HFFc6 (cell line): ENCODE data around the gene SLIT3. TPM values are rescaled to one million over a fixed set of nuclear protein-coding genes. Genes with fewer than 3 reads are reported as not detected.

Experiments used
- DNase-seq: peaks from one replicate; pipeline ENCODE4 v3.0.0-alpha.2; 2018
- H3K27ac Mint-ChIP-seq: 2 replicates; pipeline ENCODE4 v1.8.0; 2020; ENCODE audit warnings: mild to moderate bottlenecking, mixed read lengths
- H3K27me3 Mint-ChIP-seq: 2 replicates; pipeline ENCODE4 v1.8.0; 2021; ENCODE audit warnings: mild to moderate bottlenecking, moderate library complexity, mixed read lengths; ENCODE audit not compliant: insufficient read depth
- H3K36me3 Mint-ChIP-seq: 2 replicates; pipeline ENCODE4 v1.8.0; 2021; ENCODE audit warnings: low read depth, mixed read lengths
- H3K4me1 Mint-ChIP-seq: 2 replicates; pipeline ENCODE4 v1.8.0; 2020; ENCODE audit warnings: low read depth, mixed read lengths
- H3K4me3 Mint-ChIP-seq: 2 replicates; pipeline ENCODE4 v1.8.0; 2020; ENCODE audit warnings: mild to moderate bottlenecking, moderate library complexity, mixed read lengths
- H3K9me3 Mint-ChIP-seq: 2 replicates; pipeline ENCODE4 v1.8.0; 2020; ENCODE audit warnings: mild to moderate bottlenecking, mixed read lengths
- total RNA-seq, 6 experiments: library from RNA; stranded (reverse); fragmentation: NEBNext Ultra II Directional; extraction: Animal tissue kit (Norgen Biotek cat#: 25700); gene quantifications; 2 replicates in 1 of 6; 3 replicates in 5 of 6; pipeline ENCODE4 v1.2.3, GENCODE V29; 2021
- TF ChIP-seq, protein P1 (sequence below): fragments of 200-600 bp; sonication (generic); IDR thresholded peaks from 2 replicates; pipeline ENCODE4 v1.5.0; 2021; ENCODE audit warnings: antibody characterized with exemption, mild to moderate bottlenecking

SLIT3 gene
- total RNA-seq, 6 experiments from 2014 or later, result 4.2 to 8.3 (median 7.1) TPM

DNA sequence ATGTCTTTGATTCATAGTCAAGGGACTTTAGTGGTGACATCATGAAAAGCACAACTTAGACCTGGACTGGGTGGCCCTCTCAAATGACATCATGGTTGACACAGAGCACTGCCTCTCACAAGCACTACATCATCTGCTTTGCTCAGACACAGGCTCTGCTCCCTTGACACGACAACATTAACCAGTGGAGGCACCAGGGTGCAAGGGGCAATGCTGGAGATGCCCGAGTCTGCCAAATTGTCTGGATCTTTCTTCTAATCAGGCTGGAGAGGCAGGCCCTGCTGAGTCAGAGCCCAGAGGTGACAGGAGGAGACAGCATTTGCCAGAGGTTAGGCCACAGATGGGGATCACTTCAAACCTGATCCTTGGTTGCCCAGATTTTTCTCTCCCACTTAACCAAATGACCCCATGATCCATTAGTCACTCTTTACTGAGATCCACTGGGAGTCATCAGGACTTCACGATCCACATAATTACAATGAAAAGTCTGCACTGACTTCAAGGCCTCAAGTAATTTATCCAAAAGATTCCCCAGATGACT is 174.4 kb downstream of the SLIT3 start:
- no peaks in the 10 kb centered on the region for H3K27me3 Mint-ChIP-seq
- peaks cover 22% of the 10 kb centered on the region for H3K4me1 Mint-ChIP-seq
- H3K9me3 Mint-ChIP-seq, result no peaks in the 10 kb centered on the region; the same call in 1 of the 2 replicates
- H3K36me3 Mint-ChIP-seq, result no peaks in the 10 kb centered on the region
- peak; percentile 5 for DNase-seq
- no peak overlapping the region for H3K4me3 Mint-ChIP-seq
- TF ChIP-seq, protein P1, sequence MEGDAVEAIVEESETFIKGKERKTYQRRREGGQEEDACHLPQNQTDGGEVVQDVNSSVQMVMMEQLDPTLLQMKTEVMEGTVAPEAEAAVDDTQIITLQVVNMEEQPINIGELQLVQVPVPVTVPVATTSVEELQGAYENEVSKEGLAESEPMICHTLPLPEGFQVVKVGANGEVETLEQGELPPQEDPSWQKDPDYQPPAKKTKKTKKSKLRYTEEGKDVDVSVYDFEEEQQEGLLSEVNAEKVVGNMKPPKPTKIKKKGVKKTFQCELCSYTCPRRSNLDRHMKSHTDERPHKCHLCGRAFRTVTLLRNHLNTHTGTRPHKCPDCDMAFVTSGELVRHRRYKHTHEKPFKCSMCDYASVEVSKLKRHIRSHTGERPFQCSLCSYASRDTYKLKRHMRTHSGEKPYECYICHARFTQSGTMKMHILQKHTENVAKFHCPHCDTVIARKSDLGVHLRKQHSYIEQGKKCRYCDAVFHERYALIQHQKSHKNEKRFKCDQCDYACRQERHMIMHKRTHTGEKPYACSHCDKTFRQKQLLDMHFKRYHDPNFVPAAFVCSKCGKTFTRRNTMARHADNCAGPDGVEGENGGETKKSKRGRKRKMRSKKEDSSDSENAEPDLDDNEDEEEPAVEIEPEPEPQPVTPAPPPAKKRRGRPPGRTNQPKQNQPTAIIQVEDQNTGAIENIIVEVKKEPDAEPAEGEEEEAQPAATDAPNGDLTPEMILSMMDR, result no peak
- no peak overlapping the region for H3K27ac Mint-ChIP-seq

DNA sequence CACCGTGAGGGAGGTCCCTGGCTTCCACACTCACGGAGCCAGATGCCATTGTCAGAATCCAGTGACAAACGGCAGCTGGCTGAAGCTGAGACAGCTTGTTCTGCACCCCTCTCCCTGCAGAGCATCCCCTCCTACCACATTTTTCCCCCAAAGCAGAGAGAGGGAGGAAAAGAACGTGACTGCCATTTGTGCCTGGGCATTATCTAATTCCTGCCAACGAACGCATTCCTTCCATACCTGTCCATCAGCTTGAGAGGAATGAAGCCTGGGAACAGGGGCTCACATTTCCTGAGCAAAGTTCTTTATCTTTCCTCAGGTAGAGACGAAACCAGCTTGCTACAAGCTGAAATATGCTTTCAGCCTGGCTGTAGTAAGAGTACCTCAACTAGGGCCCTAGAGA is 175.4 kb downstream of the SLIT3 start:
- H3K4me3 Mint-ChIP-seq, result no peak overlapping the region
- no peak overlapping the region for H3K27ac Mint-ChIP-seq

DNA sequence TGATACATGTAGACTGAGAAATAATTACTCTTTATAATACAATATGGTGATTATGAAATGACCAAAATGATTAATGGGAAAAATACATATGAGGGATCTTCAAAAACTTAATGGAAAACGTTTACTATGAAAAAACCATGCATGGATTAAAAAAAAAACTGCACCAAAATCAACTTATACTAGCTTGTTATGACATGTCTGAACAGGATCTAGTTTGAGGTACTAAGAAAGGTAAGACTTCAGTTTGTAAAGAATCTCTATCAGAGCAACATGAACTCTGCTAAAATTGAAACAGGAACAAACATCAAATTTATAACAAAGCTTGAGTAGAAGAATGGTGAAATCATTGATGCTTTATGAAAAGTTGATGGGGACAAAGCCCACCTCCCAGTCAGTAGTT is 178.0 kb downstream of the SLIT3 start:
- no peaks in the 10 kb centered on the region for H3K27me3 Mint-ChIP-seq
- no peaks in the 10 kb centered on the region for H3K36me3 Mint-ChIP-seq
- TF ChIP-seq, protein P1, result no peak
- DNase-seq, result no peak
- H3K4me3 Mint-ChIP-seq, result no peak overlapping the region
- no peaks in the 10 kb centered on the region; the same call in 1 of the 2 replicates for H3K9me3 Mint-ChIP-seq
- peaks cover 24% of the 10 kb centered on the region; the same call in 1 of the 2 replicates for H3K4me1 Mint-ChIP-seq
- no peak overlapping the region for H3K27ac Mint-ChIP-seq

More for the DNA sequence above, 175.4 kb downstream of the SLIT3 start:
- no peaks in the 10 kb centered on the region; the same call in 1 of the 2 replicates for H3K9me3 Mint-ChIP-seq
- TF ChIP-seq, protein P1, result no peak
- H3K36me3 Mint-ChIP-seq, result no peaks in the 10 kb centered on the region
- no peaks in the 10 kb centered on the region for H3K27me3 Mint-ChIP-seq
- peaks cover 24% of the 10 kb centered on the region; the same call in 1 of the 2 replicates for H3K4me1 Mint-ChIP-seq
- no peak for DNase-seq

DNA sequence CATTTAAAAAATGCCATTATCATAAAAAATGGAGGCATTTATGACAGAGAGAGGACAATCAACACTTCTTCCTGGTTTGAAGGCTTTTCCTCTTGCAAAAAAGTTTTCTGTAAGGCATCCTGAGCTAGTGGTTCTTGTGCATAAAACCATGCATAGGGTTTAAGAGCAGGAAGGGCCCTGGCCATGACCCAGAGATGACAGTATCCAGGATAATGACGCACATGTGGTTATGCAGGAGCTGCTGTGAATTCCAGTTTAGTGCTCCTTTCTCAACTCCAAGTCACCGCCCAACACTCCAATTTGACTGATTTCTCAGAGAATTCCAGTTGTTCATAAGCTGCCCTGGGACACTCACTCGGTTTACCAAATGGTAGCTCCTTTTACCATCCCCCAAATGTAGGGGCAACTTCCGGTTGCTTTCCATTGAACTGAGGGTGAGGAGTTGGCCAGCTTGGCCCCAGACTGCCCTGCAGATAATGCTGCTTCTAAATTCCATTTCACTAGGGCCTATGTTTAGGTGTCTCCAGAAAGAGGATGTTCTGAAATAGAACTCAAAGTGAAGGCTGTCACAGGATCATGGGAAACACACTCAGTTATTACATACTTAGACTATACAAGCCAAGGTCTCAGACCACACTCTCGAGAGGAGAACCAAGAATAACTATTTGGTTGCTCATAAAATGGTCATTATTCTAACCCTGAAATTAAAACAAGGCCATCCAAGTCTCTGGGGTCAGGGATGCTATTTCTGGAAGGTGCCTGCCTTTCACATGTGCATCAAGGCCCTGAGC is 179.1 kb downstream of the SLIT3 start:
- TF ChIP-seq, protein P1, result no peak
- peaks cover 19% of the 10 kb centered on the region; the same call in 1 of the 2 replicates for H3K4me1 Mint-ChIP-seq
- peak; percentile 64 for DNase-seq
- peak overlapping the region; percentile 78 for H3K27ac Mint-ChIP-seq
- H3K9me3 Mint-ChIP-seq, result no peaks in the 10 kb centered on the region; the same call in 1 of the 2 replicates
- H3K4me3 Mint-ChIP-seq, result no peak overlapping the region
- H3K36me3 Mint-ChIP-seq, result no peaks in the 10 kb centered on the region
- no peaks in the 10 kb centered on the region for H3K27me3 Mint-ChIP-seq

DNA sequence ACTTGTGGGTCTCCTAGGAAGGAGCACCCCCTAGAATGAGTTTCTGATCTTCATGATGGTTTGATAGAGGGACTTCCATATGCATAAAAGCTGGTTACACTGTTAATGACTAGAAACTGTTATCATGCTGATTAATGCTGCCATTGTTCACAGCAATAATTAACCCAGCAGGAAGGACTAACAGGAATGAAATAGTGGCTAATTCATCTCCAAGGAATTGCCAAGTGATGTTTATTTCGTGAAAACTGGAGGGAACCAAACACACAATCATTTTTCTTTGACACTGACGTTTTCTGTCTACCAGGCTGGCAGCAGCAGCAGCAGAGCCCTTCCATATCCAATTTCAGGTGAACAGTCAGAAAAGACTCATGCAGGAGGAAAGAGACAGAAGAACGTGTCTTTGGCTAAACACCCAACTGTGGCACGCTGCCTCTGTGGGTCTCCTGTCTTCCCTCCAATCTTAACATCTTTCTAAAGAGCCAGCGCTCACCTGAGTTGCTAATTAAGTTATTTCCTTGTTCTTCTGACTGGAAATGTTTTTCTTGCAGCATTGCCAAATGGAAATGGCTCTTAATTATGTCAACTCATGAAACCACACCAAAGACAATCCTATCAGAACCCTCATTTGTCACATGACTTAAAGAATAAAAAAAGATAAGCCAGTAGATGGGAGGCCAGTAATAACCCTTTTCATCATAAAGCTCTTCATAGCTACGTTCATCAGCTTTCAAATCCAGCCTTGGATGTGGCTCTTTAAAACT is 181.5 kb downstream of the SLIT3 start:
- Mint-ChIP-seq H3K36me3 (no peaks in the 10 kb centered on the region), H3K4me1 (peaks cover 11% of the 10 kb centered on the region; the same call in 1 of the 2 replicates), H3K27ac (no peak overlapping the region), H3K4me3 (no peak overlapping the region), H3K27me3 (no peaks in the 10 kb centered on the region), H3K9me3 (no peaks in the 10 kb centered on the region; the same call in 1 of the 2 replicates)
- TF ChIP-seq, protein P1, result no peak
- no peak for DNase-seq
